Endothelial cell of umbilical vein (primary cell): ENCODE measurements around the gene DOCK8. TPM values are rescaled to one million over a fixed set of nuclear protein-coding genes. Genes with fewer than 3 reads are reported as not detected.

ENCODE experiments used
- BruUV-seq: library from RNA; stranded (reverse); fragments of 400-500 nt; replicated peaks from 2 replicates; lab custom pipeline; 2021; lab: Mats Ljungman, UMichigan
- CTCF ChIA-PET: fragments of 300-600, 350-600 bp; sonication (Branson Sonifier 250); formaldehyde crosslinking; loops from one replicate; lab custom pipeline; 2021; ENCODE audit warnings: antibody characterized with exemption, inconsistent platforms; lab: Charles Lee
- POLR2A ChIA-PET: fragments of 300-600, 350-600 bp; sonication (Branson Sonifier 250); formaldehyde crosslinking; loops from one replicate; lab custom pipeline; 2021; ENCODE audit warnings: antibody characterized with exemption, inconsistent platforms; lab: Charles Lee
- DNase-seq: peaks from one replicate; pipeline ENCODE4 v3.0.0-alpha.2; 2011; ENCODE audit warnings: low read depth, low spot score
- FAIRE-seq: peaks from 2 replicates; lab custom pipeline; 2011; peaks lifted over from hg19 to GRCh38; lab: Jason Lieb, UNC
- H2AFZ ChIP-seq: 2 replicates; pipeline ENCODE4 v1.6.0; 2012; ENCODE audit warnings: low read depth, low read length, control low read depth, inconsistent platforms
- H3K27ac ChIP-seq: 2 replicates; pipeline ENCODE4 v1.5.1; 2011; ENCODE audit warnings: low read depth, mild to moderate bottlenecking, control low read depth, low read length, moderate library complexity; ENCODE audit not compliant: insufficient read depth
- H3K27me3 ChIP-seq, 2 experiments: 2 replicates each; pipeline versions ENCODE4 v1.6.0 to v1.6.1; 2011; ENCODE audit warnings: low read length in 2 of 2, mixed read lengths in 1 of 2; ENCODE audit not compliant: control insufficient read depth in 2 of 2, insufficient read depth in 2 of 2
- H3K36me3 ChIP-seq, 2 experiments: 2 replicates in 1 of 2; 3 replicates in 1 of 2; pipeline ENCODE4 v1.5.1; 2011; ENCODE audit warnings: low read length in 2 of 2, mild to moderate bottlenecking in 1 of 2, moderate library complexity in 1 of 2; ENCODE audit not compliant: control insufficient read depth in 2 of 2, insufficient read depth in 2 of 2; ENCODE audit errors: extremely low read depth in 1 of 2
- H3K4me1 ChIP-seq: 3 replicates; pipeline ENCODE4 v1.5.1; 2011; ENCODE audit warnings: mild to moderate bottlenecking, low read length; ENCODE audit not compliant: control insufficient read depth, insufficient read depth; ENCODE audit errors: extremely low read depth
- H3K4me2 ChIP-seq: 2 replicates; pipeline ENCODE4 v1.6.1; 2011; ENCODE audit warnings: low read length, control low read depth, mixed read lengths; ENCODE audit not compliant: insufficient read depth
- H3K4me3 ChIP-seq, 3 experiments: fragments of 200-600 bp in 1 of 3; sonication (generic), shearing (Covaris generic) in 1 of 3; replicated peaks in 1 of 3; 2 replicates each; pipeline ENCODE4 v1.5.1; 2011 to 2016; ENCODE audit warnings: control low read depth in 3 of 3, low read length in 3 of 3, mild to moderate bottlenecking in 2 of 3, inconsistent platforms in 1 of 3, low read depth in 1 of 3, moderate library complexity in 1 of 3; ENCODE audit not compliant: insufficient read depth in 1 of 3
- H3K79me2 ChIP-seq: 2 replicates; pipeline ENCODE4 v1.6.0; 2012; ENCODE audit warnings: low read length, inconsistent platforms; ENCODE audit not compliant: control insufficient read depth, insufficient read depth
- H3K9ac ChIP-seq: replicated peaks from 2 replicates; pipeline ENCODE3; 2011; ENCODE audit warnings: low read length, control low read depth; ENCODE audit not compliant: insufficient read depth; ENCODE audit errors: extremely low read depth
- H3K9me1 ChIP-seq: replicated peaks from 3 replicates; pipeline ENCODE4 v1.6.0; 2011; ENCODE audit warnings: mild to moderate bottlenecking, low read length; ENCODE audit not compliant: control insufficient read depth, insufficient read depth; ENCODE audit errors: extremely low read depth
- H3K9me3 ChIP-seq: replicated peaks from 2 replicates; pipeline ENCODE4 v1.5.1; 2012; ENCODE audit warnings: low read length, inconsistent platforms; ENCODE audit not compliant: control insufficient read depth, insufficient read depth
- H4K20me1 ChIP-seq: replicated peaks from 2 replicates; pipeline ENCODE3; 2011; ENCODE audit warnings: mild to moderate bottlenecking, low read length; ENCODE audit not compliant: control insufficient read depth, insufficient read depth; ENCODE audit errors: extremely low read depth
- CTCF ChIP-seq, 2 donors: IDR thresholded peaks; 1 replicate in 1 of 2; 2 replicates in 1 of 2; pipeline ENCODE4 v1.5.1; 2011; ENCODE audit warnings: low read length in 2 of 2, mild to moderate bottlenecking in 2 of 2, moderate library complexity in 2 of 2, control low read depth in 1 of 2, inconsistent platforms in 1 of 2, low read depth in 1 of 2; ENCODE audit not compliant: insufficient read depth in 1 of 2; ENCODE audit errors: extremely low read depth in 1 of 2
- EZH2 ChIP-seq: IDR thresholded peaks from 2 replicates; pipeline ENCODE4 v1.6.1; 2012; ENCODE audit warnings: borderline replicate concordance, low read depth, mild to moderate bottlenecking, moderate library complexity, low read length, inconsistent platforms; ENCODE audit not compliant: severe bottlenecking
- FOS ChIP-seq: IDR thresholded peaks from 2 replicates; pipeline ENCODE4 v1.6.1; 2011; ENCODE audit warnings: mild to moderate bottlenecking, low read length, moderate library complexity, borderline replicate concordance; ENCODE audit not compliant: insufficient read depth
- GATA2 ChIP-seq: IDR thresholded peaks from 2 replicates; pipeline ENCODE4 v1.7.0; 2011; ENCODE audit warnings: low read depth, mild to moderate bottlenecking, moderate library complexity, mixed read lengths, low read length; ENCODE audit not compliant: insufficient read length, insufficient read depth
- JUN ChIP-seq: IDR thresholded peaks from 2 replicates; pipeline ENCODE4 v1.6.1; 2011; ENCODE audit warnings: borderline replicate concordance, low read depth; ENCODE audit not compliant: insufficient read length, insufficient read depth
- MYC ChIP-seq: IDR thresholded peaks from one replicate; pipeline ENCODE4 v1.6.1; 2011; ENCODE audit warnings: mild to moderate bottlenecking, low read depth, low read length
- POLR2A ChIP-seq: IDR thresholded peaks from 2 replicates; pipeline ENCODE4 v1.6.1; 2012; ENCODE audit warnings: low read depth, mild to moderate bottlenecking, control low read depth, low read length
- POLR2AphosphoS5 ChIP-seq: IDR thresholded peaks from 2 replicates; pipeline ENCODE4 v1.6.1; 2012; ENCODE audit warnings: low read depth, mild to moderate bottlenecking, control low read depth, low read length, moderate library complexity; ENCODE audit not compliant: insufficient read depth
- dilution Hi-C: fragments of 300-500 bp; cut with MboI; formaldehyde crosslinking; loops from one replicate; pipeline ENCODE4 v1.15.0; 2019; ENCODE audit warnings: low sequenced_read_pairs; ENCODE audit not compliant: extremely low pct_ligation_motif_present
- intact Hi-C: fragments of 100-400 bp; cut with micrococcal nuclease; formaldehyde crosslinking; loops from one replicate; pipeline ENCODE4 v1.10.0; 2022
- polyA plus RNA-seq, 4 experiments: library from polyadenylated mRNA; depleted of rRNA in 3 of 4; stranded (reverse) in 3 of 4; unstranded in 1 of 4; fragments of >200 nt; gene quantifications; 2 replicates each; pipeline versions ENCODE4 v1.2.1 to v1.2.3, GENCODE V29; 2011 to 2012; ENCODE audit warnings: missing spikeins in 1 of 4
- total RNA-seq: library from RNA; stranded (reverse); gene quantifications from 2 replicates; pipeline ENCODE4 v1.2.3, GENCODE V29; 2021
- TF ChIP-seq, protein P1 (sequence below): IDR thresholded peaks from 2 replicates; pipeline ENCODE4 v1.6.1; 2011; ENCODE audit not compliant: insufficient read depth, insufficient read length

DOCK8 gene
- total and polyA plus RNA-seq, 2 donors (not counting 3 experiments of a cell fraction or from before 2014, with no cell fraction given) = 0.54 to 1.3 TPM

- H3K9ac ChIP-seq = no peak overlapping the region
- dilution Hi-C loops = no loop called here
- no peak for FAIRE-seq
- H4K20me1 ChIP-seq = no peaks in the 10 kb centered on the region
- no peak overlapping the region for H3K27ac ChIP-seq
- no peaks in the 10 kb centered on the region for H3K36me3 ChIP-seq
- peaks cover 2 to 7% of the 10 kb centered on the region in 2 experiments for H3K27me3 ChIP-seq
- CTCF ChIA-PET = no interaction called here
- intact Hi-C loops = no loop called here
- DNase-seq = no peak
- H3K9me1 ChIP-seq = no peaks in the 10 kb centered on the region
- no peak overlapping the region for H3K4me2 ChIP-seq
- no peak overlapping the region for H2AFZ ChIP-seq
- TF ChIP-seq POLR2A (no peak), GATA2 (no peak), MYC (no peak), EZH2 (no peak), JUN (no peak), FOS (no peak), CTCF (IDR thresholded peaks at IDR 0.05; ENCODE audit: extremely low read depth in 1 of 2, insufficient read depth in 1 of 2, low read depth in 1 of 2, low read length in 2 of 2) (no peak), POLR2AphosphoS5 (no peak)
- TF ChIP-seq, protein P1, sequence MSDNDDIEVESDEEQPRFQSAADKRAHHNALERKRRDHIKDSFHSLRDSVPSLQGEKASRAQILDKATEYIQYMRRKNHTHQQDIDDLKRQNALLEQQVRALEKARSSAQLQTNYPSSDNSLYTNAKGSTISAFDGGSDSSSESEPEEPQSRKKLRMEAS = no peak
- no peaks in the 10 kb centered on the region for H3K79me2 ChIP-seq
- BruUV-seq = no TSS peak
- H3K4me1 ChIP-seq = no peaks in the 10 kb centered on the region
- POLR2A ChIA-PET = no interaction called here
- H3K4me3 ChIP-seq = no peak overlapping the region
- H3K9me3 ChIP-seq = no peaks in the 10 kb centered on the region
Observed at GRCh38 chr9:482739-483138, 268.1 kb downstream of the DOCK8 start.
